HAP-1 (cell line): ENCODE data around the gene PDE7B.

Source experiments
- DNase-seq, 2 experiments: peaks; one replicate each; pipeline ENCODE4 v3.0.0-alpha.2; 2016 to 2020; ENCODE audit warnings: low spot score in 2 of 2
- H3K27me3 ChIP-seq: fragments of 250-450 bp; sonication (Bioruptor Pico); 2 replicates; pipeline ENCODE4 v1.5.1; 2020; ENCODE audit warnings: low read depth, mild to moderate bottlenecking, moderate library complexity
- H3K36me3 ChIP-seq: fragments of 250-450 bp; sonication (Bioruptor Pico); replicated peaks from 2 replicates; pipeline ENCODE4 v1.5.1; 2020; ENCODE audit warnings: mild to moderate bottlenecking
- H3K4me1 ChIP-seq: fragments of 250-450 bp; sonication (Bioruptor Pico); 2 replicates; pipeline ENCODE4 v1.5.1; 2020; ENCODE audit warnings: mild to moderate bottlenecking
- H3K4me3 ChIP-seq: fragments of 250-450 bp; sonication (Bioruptor Pico); 2 replicates; pipeline ENCODE4 v1.5.1; 2020; ENCODE audit warnings: mild to moderate bottlenecking, moderate library complexity
- H3K9me3 ChIP-seq: fragments of 250-450 bp; sonication (Bioruptor Pico); 2 replicates; pipeline ENCODE4 v1.5.1; 2020; ENCODE audit warnings: mild to moderate bottlenecking, moderate library complexity
- in situ Hi-C: fragments of 300-500 bp; cut with MboI; formaldehyde crosslinking; loops from 3 replicates; pipeline ENCODE4 v1.14.3; 2020; ENCODE audit warnings: low sequenced_read_pairs, inconsistent platforms, mixed read lengths

The PDE7B gene

GRCh38 chr6:135999393-135999792 is 147.9 kb downstream of the PDE7B start:
- in situ Hi-C loops: no loop called here
- DNase-seq: no peak
- no peak overlapping the region for H3K4me3 ChIP-seq
- no peaks in the 10 kb centered on the region for H3K27me3 ChIP-seq
- H3K4me1 ChIP-seq: no peaks in the 10 kb centered on the region
- H3K36me3 ChIP-seq: no peaks in the 10 kb centered on the region
- no peaks in the 10 kb centered on the region for H3K9me3 ChIP-seq

DNA sequence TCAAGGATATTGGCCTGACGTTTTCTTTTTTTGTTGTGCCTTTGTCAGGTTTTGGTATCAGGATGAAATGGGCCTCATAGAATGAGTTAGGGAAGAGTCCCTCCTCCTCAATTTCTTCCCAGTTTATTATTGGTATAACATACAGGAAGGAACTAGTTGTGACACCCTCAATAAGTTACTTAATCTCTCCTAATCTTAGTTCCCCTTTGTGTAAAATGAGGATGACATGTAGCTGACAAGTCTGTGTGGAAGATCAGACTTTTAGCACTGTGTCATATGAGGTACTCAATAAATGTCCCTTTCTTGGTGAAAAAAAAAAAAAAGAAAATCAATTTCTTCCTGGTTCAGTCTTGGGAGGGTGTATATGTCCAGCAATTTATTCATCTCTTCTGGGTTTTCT is 155.8 kb downstream of the PDE7B start:
- no peak for DNase-seq
- H3K4me1 ChIP-seq: no peaks in the 10 kb centered on the region
- H3K36me3 ChIP-seq: no peaks in the 10 kb centered on the region
- no peaks in the 10 kb centered on the region for H3K9me3 ChIP-seq
- H3K4me3 ChIP-seq: no peak overlapping the region
- H3K27me3 ChIP-seq: no peaks in the 10 kb centered on the region
- in situ Hi-C loops: no loop called here

DNA sequence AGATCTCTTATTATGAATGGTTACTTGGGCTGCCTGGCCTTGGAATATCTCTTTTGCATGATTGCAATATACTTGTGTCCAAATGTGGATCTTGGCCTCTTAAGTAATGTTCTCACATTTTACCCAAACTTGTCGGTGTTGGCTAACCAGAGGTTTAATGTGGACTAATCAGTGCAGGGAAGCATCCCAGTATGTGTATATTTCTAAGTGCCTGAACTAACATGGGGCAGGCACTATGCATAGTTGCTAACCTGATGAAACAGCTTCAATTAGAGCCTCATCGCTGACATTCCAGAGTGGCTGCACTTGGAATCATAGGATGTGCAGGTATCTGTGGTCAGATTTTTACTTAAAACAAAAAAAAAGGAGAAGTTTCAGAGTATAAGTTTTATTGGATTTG is 160.0 kb downstream of the PDE7B start:
- DNase-seq: no peak
- no peaks in the 10 kb centered on the region for H3K36me3 ChIP-seq
- H3K4me1 ChIP-seq: no peaks in the 10 kb centered on the region
- H3K27me3 ChIP-seq: 0 out of 2 replicates have a peak, but pooled peaks cover 2% of the 10 kb centered on the region
- in situ Hi-C loops: no loop called here
- H3K9me3 ChIP-seq: no peaks in the 10 kb centered on the region
- no peak overlapping the region for H3K4me3 ChIP-seq

DNA sequence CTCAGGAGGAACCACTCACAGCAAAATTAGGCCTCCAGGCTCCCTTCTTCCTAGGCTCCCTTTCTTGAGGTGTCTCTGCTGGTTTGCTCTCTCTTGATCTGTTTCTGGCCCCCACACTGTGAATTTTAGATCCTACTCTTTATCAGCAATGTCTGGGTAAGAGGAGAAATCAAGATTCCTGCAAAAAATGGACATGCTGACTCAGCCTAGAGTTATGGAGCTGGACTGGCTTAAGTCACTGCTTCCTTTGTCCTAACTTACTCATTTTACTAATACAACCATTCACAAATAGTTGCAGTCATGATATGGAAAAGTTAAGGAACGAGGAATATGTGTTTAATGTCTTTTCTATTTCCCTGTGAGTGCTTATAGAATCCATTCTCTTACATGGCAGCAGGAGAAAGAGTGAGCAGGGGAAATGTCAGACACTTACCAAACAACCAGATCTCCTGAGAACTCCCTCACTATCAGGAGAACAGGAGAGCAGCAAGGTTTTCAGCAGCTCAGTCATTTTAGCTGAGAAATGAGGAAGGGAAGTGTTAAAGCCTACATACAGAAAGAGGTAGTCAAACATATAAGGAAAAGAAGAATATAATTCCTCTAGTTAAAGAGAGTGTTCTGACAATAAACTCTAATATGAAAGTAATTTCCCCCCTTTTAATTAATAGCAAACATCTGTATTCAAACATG is 160.8 kb downstream of the PDE7B start:
- Histone ChIP-seq H3K27me3 (0 out of 2 replicates have a peak, but pooled peaks cover 2% of the 10 kb centered on the region), H3K4me1 (no peaks in the 10 kb centered on the region), H3K9me3 (no peaks in the 10 kb centered on the region), H3K36me3 (no peaks in the 10 kb centered on the region), H3K4me3 (no peak overlapping the region)
- in situ Hi-C loops: no loop called here
- no peak for DNase-seq

DNA sequence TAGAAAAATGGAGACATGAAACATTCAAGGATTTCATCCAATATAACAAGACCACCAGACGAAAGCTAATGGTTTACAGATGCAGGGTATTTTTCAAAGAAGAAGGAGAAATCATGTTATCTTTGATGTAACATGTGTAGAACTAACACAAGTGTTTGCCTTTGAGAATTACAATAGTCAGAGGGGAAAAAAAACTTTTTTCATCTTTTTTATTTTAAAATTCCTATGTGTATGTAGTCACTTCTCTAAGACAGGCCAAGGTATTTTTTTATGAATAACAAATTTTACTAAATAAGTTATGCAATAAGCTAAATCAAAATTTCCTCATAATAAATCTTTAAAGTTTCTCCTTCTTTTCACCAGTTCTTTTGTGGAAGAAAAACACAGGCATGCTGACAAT is 161.4 kb downstream of the PDE7B start:
- Histone ChIP-seq H3K4me3 (no peak overlapping the region), H3K27me3 (0 out of 2 replicates have a peak, but pooled peaks cover 2% of the 10 kb centered on the region), H3K9me3 (no peaks in the 10 kb centered on the region), H3K4me1 (no peaks in the 10 kb centered on the region), H3K36me3 (no peaks in the 10 kb centered on the region)
- DNase-seq: no peak
- in situ Hi-C loops: no loop called here

DNA sequence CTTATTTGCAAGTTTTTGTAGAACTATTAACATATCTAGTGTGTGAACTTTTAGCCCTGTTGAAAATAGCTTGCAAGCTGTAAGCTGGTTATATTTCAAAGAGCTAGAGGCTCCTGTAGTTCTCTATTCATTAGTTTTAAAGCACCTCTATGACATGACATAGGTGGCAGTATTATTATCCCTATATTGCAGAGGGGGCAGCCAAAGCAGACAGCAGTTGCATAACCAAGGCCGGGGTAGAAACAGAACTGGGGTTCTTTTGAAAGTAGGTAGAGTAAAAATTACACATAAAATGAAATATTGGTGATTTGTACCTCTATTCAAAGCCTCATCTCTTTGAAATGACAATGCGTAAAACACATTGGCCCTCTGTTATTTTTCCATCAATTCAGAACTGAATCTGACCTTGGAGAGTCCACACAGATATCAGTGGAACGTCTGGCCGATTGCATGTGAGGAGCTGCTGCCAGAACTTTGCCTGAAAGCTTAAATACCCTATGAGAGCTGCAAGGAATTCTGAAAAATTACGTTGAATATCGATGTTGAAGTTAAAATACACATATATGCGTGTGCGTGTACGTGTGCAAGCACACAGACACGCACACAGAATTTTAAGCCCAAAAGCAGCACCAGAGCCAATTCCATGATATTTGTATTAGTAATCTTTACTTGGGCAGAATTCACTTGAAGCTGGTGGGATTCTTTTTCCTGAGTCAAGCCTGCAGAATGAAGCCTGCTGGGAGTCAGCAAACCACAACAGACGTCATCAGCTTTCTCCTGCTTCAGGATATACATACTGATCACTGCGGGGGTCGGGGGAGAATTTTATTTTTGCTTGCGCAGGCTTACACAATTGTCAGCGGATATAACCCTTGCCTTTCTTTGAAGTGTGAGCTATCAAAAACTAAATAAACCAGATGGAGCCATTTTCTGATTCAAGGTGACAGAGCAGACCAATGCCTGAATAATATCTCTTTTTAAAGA is 163.2 kb downstream of the PDE7B start:
- Histone ChIP-seq H3K27me3 (0 out of 2 replicates have a peak, but pooled peaks cover 2% of the 10 kb centered on the region), H3K9me3 (no peaks in the 10 kb centered on the region), H3K4me1 (no peaks in the 10 kb centered on the region), H3K4me3 (no peak overlapping the region), H3K36me3 (no peaks in the 10 kb centered on the region)
- in situ Hi-C loops: no loop called here
- no peak for DNase-seq

- 0 out of 2 replicates have a peak, but pooled peaks cover 2% of the 10 kb centered on the region for H3K27me3 ChIP-seq
- DNase-seq: no peak
- in situ Hi-C loops: no loop called here
- H3K9me3 ChIP-seq: no peaks in the 10 kb centered on the region
- H3K4me3 ChIP-seq: no peak overlapping the region
- no peaks in the 10 kb centered on the region for H3K4me1 ChIP-seq
- H3K36me3 ChIP-seq: no peaks in the 10 kb centered on the region
These were observed 164.0 kb downstream of the PDE7B start for GRCh38 chr6:136015531-136015930.

GRCh38 chr6:136016228-136017225 is 165.0 kb downstream of the PDE7B start:
- H3K27me3 ChIP-seq: 0 out of 2 replicates have a peak, but pooled peaks cover 2% of the 10 kb centered on the region
- H3K9me3 ChIP-seq: no peaks in the 10 kb centered on the region
- no peaks in the 10 kb centered on the region for H3K4me1 ChIP-seq
- no peak for DNase-seq
- no peaks in the 10 kb centered on the region for H3K36me3 ChIP-seq
- no peak overlapping the region for H3K4me3 ChIP-seq
- in situ Hi-C loops: no loop called here

GRCh38 chr6:136020691-136021090 is 169.2 kb downstream of the PDE7B start:
- H3K9me3 ChIP-seq: no peaks in the 10 kb centered on the region
- no peak overlapping the region for H3K4me3 ChIP-seq
- no peak for DNase-seq
- in situ Hi-C loops: no loop called here
- H3K27me3 ChIP-seq: no peaks in the 10 kb centered on the region
- H3K4me1 ChIP-seq: no peaks in the 10 kb centered on the region
- no peaks in the 10 kb centered on the region for H3K36me3 ChIP-seq

- H3K9me3 ChIP-seq: no peaks in the 10 kb centered on the region
- H3K4me1 ChIP-seq: no peaks in the 10 kb centered on the region
- DNase-seq: no peak
- in situ Hi-C loops: no loop called here
- H3K36me3 ChIP-seq: no peaks in the 10 kb centered on the region
- no peak overlapping the region for H3K4me3 ChIP-seq
- H3K27me3 ChIP-seq: no peaks in the 10 kb centered on the region
These were observed 170.8 kb downstream of the PDE7B start for GRCh38 chr6:136022224-136022874.

- DNase-seq: no peak
- in situ Hi-C loops: no loop called here
- Histone ChIP-seq H3K9me3 (no peaks in the 10 kb centered on the region), H3K36me3 (no peaks in the 10 kb centered on the region), H3K4me3 (no peak overlapping the region), H3K27me3 (no peaks in the 10 kb centered on the region), H3K4me1 (no peaks in the 10 kb centered on the region)
These were observed 173.2 kb downstream of the PDE7B start for GRCh38 chr6:136024711-136025110.

GRCh38 chr6:136025736-136026135 is 174.2 kb downstream of the PDE7B start:
- Histone ChIP-seq H3K4me3 (no peak overlapping the region), H3K4me1 (no peaks in the 10 kb centered on the region), H3K36me3 (no peaks in the 10 kb centered on the region), H3K9me3 (no peaks in the 10 kb centered on the region), H3K27me3 (no peaks in the 10 kb centered on the region)
- in situ Hi-C loops: no loop called here
- DNase-seq: no peak

DNA sequence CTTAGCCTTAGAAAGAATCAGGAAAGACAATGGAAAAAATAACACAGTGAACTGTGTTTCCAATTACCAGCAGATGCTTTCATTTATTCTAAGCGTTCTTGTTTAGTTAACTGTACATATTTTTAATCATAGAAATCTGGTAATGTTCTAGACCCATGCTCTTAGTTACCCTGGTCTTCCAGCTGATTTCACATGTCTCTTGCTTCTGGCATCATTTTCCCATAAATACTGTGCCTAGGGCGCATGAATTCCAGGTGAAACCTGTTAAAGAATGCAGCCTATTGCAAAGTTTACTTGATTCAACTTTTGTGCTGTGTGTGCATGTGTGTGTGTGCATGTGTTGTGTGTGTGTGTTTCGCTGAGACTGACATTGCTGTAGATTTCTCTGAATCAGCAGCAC is 178.6 kb downstream of the PDE7B start:
- Histone ChIP-seq H3K9me3 (no peaks in the 10 kb centered on the region), H3K27me3 (no peaks in the 10 kb centered on the region; the same call in 1 of the 2 replicates), H3K36me3 (no peaks in the 10 kb centered on the region), H3K4me1 (no peaks in the 10 kb centered on the region), H3K4me3 (no peak overlapping the region)
- in situ Hi-C loops: no loop called here
- DNase-seq: no peak
